Uterus (tissue), 4 donors: Measurements from ENCODE around the gene PRRC2A. TPM values are rescaled to one million over a fixed set of nuclear protein-coding genes. Genes with fewer than 3 reads are reported as not detected.
A peak's percentile ranks its signal among the peaks of the same experiment; 100 is the strongest.

Experiments used
- DNase-seq, 2 donors: peaks; one replicate each; pipeline ENCODE4 v3.0.0-alpha.2; 2019 to 2020
- H3K27ac ChIP-seq, 2 donors: fragments of 200-600 bp; sonication (generic); 1 replicate in 1 of 2; 2 replicates in 1 of 2; pipeline ENCODE4 v1.5.1; 2016 to 2018
- H3K27me3 ChIP-seq, 2 donors: fragments of 200-600 bp; sonication (generic); one replicate each; pipeline ENCODE4 v1.5.1; 2018 to 2019; ENCODE audit warnings: control low read depth in 1 of 2
- H3K36me3 ChIP-seq, 2 donors: fragments of 200-600 bp; sonication (generic); one replicate each; pipeline ENCODE4 v1.5.1; 2019; ENCODE audit warnings: control low read depth in 1 of 2
- H3K4me1 ChIP-seq, 2 donors: fragments of 200-600 bp; sonication (generic); one replicate each; pipeline ENCODE4 v1.5.1; 2018 to 2019; ENCODE audit warnings: control low read depth in 1 of 2
- H3K4me3 ChIP-seq, 2 donors: fragments of 200-600 bp; sonication (generic); 1 replicate in 1 of 2; 2 replicates in 1 of 2; pipeline ENCODE4 v1.5.1; 2018 to 2019; ENCODE audit warnings: mild to moderate bottlenecking in 1 of 2
- H3K9me3 ChIP-seq, 2 donors: fragments of 200-600 bp; sonication (generic); one replicate each; pipeline ENCODE4 v1.5.1; 2019; ENCODE audit warnings: control low read depth in 1 of 2
- CTCF ChIP-seq, 4 experiments: fragments of 200-600 bp in 2 of 4; fragments of 450-650 bp in 2 of 4; sonication (generic) in 2 of 4; IDR thresholded peaks; one replicate each; pipeline ENCODE4 v1.5.1; 2016 to 2019; ENCODE audit warnings: antibody characterized with exemption in 4 of 4, mild to moderate bottlenecking in 2 of 4, moderate library complexity in 1 of 4
- POLR2A ChIP-seq, 2 donors: fragments of 450-650 bp; IDR thresholded peaks; one replicate each; pipeline ENCODE4 v1.6.1; 2016; ENCODE audit warnings: antibody characterized with exemption in 2 of 2, mild to moderate bottlenecking in 1 of 2, moderate library complexity in 1 of 2
- intact Hi-C: fragments of 100-400 bp; cut with DNase I; formaldehyde crosslinking; loops from one replicate; pipeline ENCODE4 v1.15.1; 2023; ENCODE audit warnings: low total_unique reads
- microRNA-seq: library from miRNA; unstranded; fragments of <30 nt; microRNA quantifications from one replicate; pipeline ENCODE4, GENCODE V29; 2016; ENCODE audit warnings: borderline microRNAs expressed, borderline replicate concordance
- small RNA-seq: library from RNA; depleted of rRNA; stranded (forward); fragments of <200 nt; gene quantifications from one replicate; pipeline ENCODE3, GENCODE V24; 2016
- total RNA-seq, 4 donors: library from RNA; depleted of rRNA in 3 of 4; stranded (reverse); fragments of >200 nt in 3 of 4; gene quantifications; one replicate each; pipeline versions ENCODE4 v1.1.0 to v1.2.4, GENCODE V29; 2014 to 2023
- donor health status: DM: yes; HTN: yes; CAD: no.

The PRRC2A gene
- total RNA-seq, 4 donors from 2014 or later: 35.4 to 218 (median 48.0) TPM

GRCh38 chr6:31683591-31683990, 63.1 kb downstream of the PRRC2A start:
- Histone ChIP-seq H3K4me3 (no peak overlapping the region), H3K4me1 (peaks cover 0 to 4% of the 10 kb centered on the region in 2 donors), H3K9me3 (no peaks in the 10 kb centered on the region), H3K27ac (no peak overlapping the region), H3K36me3 (no peaks in the 10 kb centered on the region), H3K27me3 (no peaks in the 10 kb centered on the region)
- no peak for DNase-seq
- intact Hi-C loops: loop anchor here (5.0 kb wide), 1 partner anchor 149 kb away; no protein-coding TSS in a partner anchor
- TF ChIP-seq CTCF (IDR thresholded peaks at IDR 0.05) (no peak), POLR2A (IDR thresholded peaks at IDR 0.05) (no peak)

- Histone ChIP-seq H3K4me3 (no peak overlapping the region), H3K36me3 (no peaks in the 10 kb centered on the region), H3K9me3 (no peaks in the 10 kb centered on the region), H3K27me3 (no peaks in the 10 kb centered on the region), H3K4me1 (no peaks in the 10 kb centered on the region), H3K27ac (no peak overlapping the region)
- no peak for DNase-seq
- TF ChIP-seq POLR2A (IDR thresholded peaks at IDR 0.05): no peak
- no peak for TF ChIP-seq CTCF (IDR thresholded peaks at IDR 0.05)
- intact Hi-C loops: no loop called here
Observed at GRCh38 chr6:31686483-31686882, 66.0 kb downstream of the PRRC2A start.

- TF ChIP-seq CTCF (IDR thresholded peaks at IDR 0.05) (no peak), POLR2A (IDR thresholded peaks at IDR 0.05) (no peak)
- H3K36me3 ChIP-seq: no peaks in the 10 kb centered on the region
- intact Hi-C loops: no loop called here
Observed at GRCh38 chr6:31687321-31687720, 66.8 kb downstream of the PRRC2A start.

More at GRCh38 chr6:31687321-31687720, 66.8 kb downstream of the PRRC2A start:
- DNase-seq: no peak
- Histone ChIP-seq H3K27me3 (no peaks in the 10 kb centered on the region), H3K4me1 (no peaks in the 10 kb centered on the region), H3K4me3 (no peak overlapping the region), H3K27ac (no peak overlapping the region), H3K9me3 (no peaks in the 10 kb centered on the region)

Small RNA genes within 50 kb of the gene (microRNA-seq; reads per million reads assigned to microRNA genes)
- not detected for gene MIR6832

Small RNA genes within 50 kb of the gene (small RNA-seq; reads per million reads assigned to genes)
- gene MIR6832 (not detected), gene RF00019 (not detected), gene SNORA38 (2.8 reads per million, percentile 80 among the genes with 10 or more reads in this experiment), gene UQCRHP1 (not detected)

Other genes starting within 250 kb of the PRRC2A start
- 10 to 100 TPM in 3 of 4 donors, 1 to 10 TPM in 1; 9.1 to 31.7 (median 17.2) TPM for gene MICA, start 217.1 kb upstream of the PRRC2A start, total RNA-seq
- gene MICB, start 122.6 kb upstream of the PRRC2A start, total RNA-seq: 1 to 10 TPM; 1.9 to 4.8 (median 2.9) TPM
- not detected for gene MCCD1, start 91.8 kb upstream of the PRRC2A start, total RNA-seq
- gene DDX39B, start 78.7 kb upstream of the PRRC2A start, total RNA-seq: 100 to 1,000 TPM; 119 to 429 (median 282) TPM
- 1 to 10 TPM in 2 of 4 donors, not detected in 2; 1.2 to 1.6 TPM for gene ATP6V1G2, start 74.1 kb upstream of the PRRC2A start, total RNA-seq
- 10 to 100 TPM; 19.7 to 38.5 (median 20.8) TPM for gene NFKBIL1, start 73.1 kb upstream of the PRRC2A start, total RNA-seq
- under 1 TPM in 1 of 4 donors, not detected in 3; 0.30 TPM for gene LTA, start 48.4 kb upstream of the PRRC2A start, total RNA-seq
- gene TNF, start 45.1 kb upstream of the PRRC2A start, total RNA-seq: 1 to 10 TPM in 1 of 4 donors, not detected in 3; 1.3 TPM
- 1 to 10 TPM in 1 of 4 donors, not detected in 3; 1.5 TPM for gene LTB, start 38.3 kb upstream of the PRRC2A start, total RNA-seq
- gene LST1, start 34.4 kb upstream of the PRRC2A start, total RNA-seq: 100 to 1,000 TPM in 1 of 4 donors, 1 to 10 TPM in 2, not detected in 1; 2.6 to 229 (median 3.2) TPM
- not detected for gene NCR3, start 27.7 kb upstream of the PRRC2A start, total RNA-seq
- 10 to 100 TPM in 2 of 4 donors, 1 to 10 TPM in 2; 1.5 to 25.6 (median 14.5) TPM for gene AIF1, start 5.5 kb upstream of the PRRC2A start, total RNA-seq
- 100 to 1,000 TPM in 3 of 4 donors, 10 to 100 TPM in 1; 92.2 to 233 (median 139) TPM for gene BAG6, start 31.9 kb downstream of the PRRC2A start, total RNA-seq
- gene APOM, start 35.2 kb downstream of the PRRC2A start, total RNA-seq: 1 to 10 TPM in 3 of 4 donors, not detected in 1; 1.9 to 2.9 (median 2.6) TPM
- gene C6orf47, start 40.1 kb downstream of the PRRC2A start, total RNA-seq: 10 to 100 TPM in 3 of 4 donors, 1 to 10 TPM in 1; 6.2 to 31.9 (median 24.6) TPM
- 10 to 100 TPM in 3 of 4 donors, 1 to 10 TPM in 1; 5.1 to 25.6 (median 15.4) TPM for gene GPANK1, start 44.3 kb downstream of the PRRC2A start, total RNA-seq
- gene CSNK2B, start 45.4 kb downstream of the PRRC2A start, total RNA-seq: 100 to 1,000 TPM in 3 of 4 donors, 10 to 100 TPM in 1; 67.5 to 157 (median 107) TPM
- 10 to 100 TPM in 1 of 4 donors, 1 to 10 TPM in 3; 1.0 to 27.4 (median 4.3) TPM for gene LY6G5B, start 49.3 kb downstream of the PRRC2A start, total RNA-seq
- gene LY6G5C, start 60.4 kb downstream of the PRRC2A start, total RNA-seq: 1 to 10 TPM in 3 of 4 donors, not detected in 1; 1.0 to 4.4 (median 3.8) TPM
- gene ABHD16A, start 82.6 kb downstream of the PRRC2A start, total RNA-seq: 10 to 100 TPM; 25.9 to 50.9 (median 37.9) TPM
- gene LY6G6F, start 86.2 kb downstream of the PRRC2A start, total RNA-seq: not detected
- 1 to 10 TPM in 1 of 4 donors, not detected in 3; 2.0 TPM for gene LY6G6D, start 94.6 kb downstream of the PRRC2A start, total RNA-seq
- 1 to 10 TPM in 1 of 4 donors, not detected in 3; 1.4 TPM for gene LY6G6C, start 101.0 kb downstream of the PRRC2A start, total RNA-seq
- under 1 TPM in 1 of 4 donors, not detected in 3; 0.49 TPM for gene MPIG6B, start 102.7 kb downstream of the PRRC2A start, total RNA-seq
- 100 to 1,000 TPM in 3 of 4 donors, 10 to 100 TPM in 1; 97.6 to 240 (median 158) TPM for gene DDAH2, start 108.6 kb downstream of the PRRC2A start, total RNA-seq
- gene CLIC1, start 115.8 kb downstream of the PRRC2A start, total RNA-seq: 100 to 1,000 TPM; 173 to 328 (median 216) TPM
- gene MSH5, start 119.3 kb downstream of the PRRC2A start, total RNA-seq: 10 to 100 TPM in 3 of 4 donors, not detected in 1; 16.7 to 41.5 (median 22.1) TPM
- gene SAPCD1, start 141.9 kb downstream of the PRRC2A start, total RNA-seq: 1 to 10 TPM in 2 of 4 donors, not detected in 2; 1.7 to 4.4 TPM
- 10 to 100 TPM in 1 of 4 donors, 1 to 10 TPM in 2, under 1 TPM in 1; 0.88 to 24.1 (median 3.1) TPM for gene VWA7, start 156.6 kb downstream of the PRRC2A start, total RNA-seq
- 100 to 1,000 TPM in 1 of 4 donors, 10 to 100 TPM in 3; 35.6 to 118 (median 53.4) TPM for gene VARS1, start 175.0 kb downstream of the PRRC2A start, total RNA-seq
- gene LSM2, start 186.3 kb downstream of the PRRC2A start, total RNA-seq: 100 to 1,000 TPM in 1 of 4 donors, 10 to 100 TPM in 3; 37.1 to 119 (median 58.7) TPM
- gene HSPA1L, start 194.6 kb downstream of the PRRC2A start, total RNA-seq: 1 to 10 TPM in 3 of 4 donors, under 1 TPM in 1; 0.59 to 4.6 (median 2.3) TPM
- 100 to 1,000 TPM in 3 of 4 donors, 10 to 100 TPM in 1; 98.8 to 261 (median 170) TPM for gene HSPA1A, start 194.8 kb downstream of the PRRC2A start, total RNA-seq
- gene HSPA1B, start 207.0 kb downstream of the PRRC2A start, total RNA-seq: 100 to 1,000 TPM in 2 of 4 donors, 10 to 100 TPM in 2; 40.3 to 268 (median 152) TPM
- gene NEU1, start 242.1 kb downstream of the PRRC2A start, total RNA-seq: 10 to 100 TPM; 20.5 to 28.4 (median 23.4) TPM